ENCODE results near the gene SIGLEC15. TPM values are rescaled to one million over a fixed set of nuclear protein-coding genes. Genes with fewer than 3 reads are reported as not detected.

The SIGLEC15 gene
- total RNA-seq, 3 donors from 2014 or later, result 0.16 to 0.17 TPM; not detected in 1

DNA sequence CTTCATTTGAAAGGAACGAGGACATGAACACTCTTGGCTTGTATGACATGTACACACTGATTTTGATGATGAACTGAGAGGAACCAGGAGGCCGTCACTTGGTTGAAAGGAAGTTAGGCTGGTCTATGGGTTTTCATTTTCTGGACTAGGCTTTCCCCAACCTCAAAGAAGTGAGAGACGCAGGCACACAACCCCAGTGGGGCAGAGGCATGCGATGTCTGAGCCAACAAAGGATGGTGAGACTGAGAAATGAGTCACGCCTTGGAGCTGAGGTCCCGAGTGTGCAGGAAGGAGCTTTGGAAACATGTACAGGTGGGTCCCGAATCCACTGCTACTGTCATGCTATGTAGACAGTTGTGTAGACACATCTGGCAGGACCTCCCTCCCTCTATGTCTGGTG is 24.1 kb downstream of the SIGLEC15 start:
- Histone ChIP-seq H3K4me1 (ENCODE audit: low read depth) (no peaks in the 10 kb centered on the region), H3K9me3 (no peaks in the 10 kb centered on the region), H3K4me3 (no peak overlapping the region), H3K36me3 (ENCODE audit: low read depth) (no peaks in the 10 kb centered on the region)
- DNase-seq (no peak), ATAC-seq (no peak)
- TF ChIP-seq, protein P1, sequence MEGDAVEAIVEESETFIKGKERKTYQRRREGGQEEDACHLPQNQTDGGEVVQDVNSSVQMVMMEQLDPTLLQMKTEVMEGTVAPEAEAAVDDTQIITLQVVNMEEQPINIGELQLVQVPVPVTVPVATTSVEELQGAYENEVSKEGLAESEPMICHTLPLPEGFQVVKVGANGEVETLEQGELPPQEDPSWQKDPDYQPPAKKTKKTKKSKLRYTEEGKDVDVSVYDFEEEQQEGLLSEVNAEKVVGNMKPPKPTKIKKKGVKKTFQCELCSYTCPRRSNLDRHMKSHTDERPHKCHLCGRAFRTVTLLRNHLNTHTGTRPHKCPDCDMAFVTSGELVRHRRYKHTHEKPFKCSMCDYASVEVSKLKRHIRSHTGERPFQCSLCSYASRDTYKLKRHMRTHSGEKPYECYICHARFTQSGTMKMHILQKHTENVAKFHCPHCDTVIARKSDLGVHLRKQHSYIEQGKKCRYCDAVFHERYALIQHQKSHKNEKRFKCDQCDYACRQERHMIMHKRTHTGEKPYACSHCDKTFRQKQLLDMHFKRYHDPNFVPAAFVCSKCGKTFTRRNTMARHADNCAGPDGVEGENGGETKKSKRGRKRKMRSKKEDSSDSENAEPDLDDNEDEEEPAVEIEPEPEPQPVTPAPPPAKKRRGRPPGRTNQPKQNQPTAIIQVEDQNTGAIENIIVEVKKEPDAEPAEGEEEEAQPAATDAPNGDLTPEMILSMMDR (IDR thresholded peaks at IDR 0.05), result no peak
- intact Hi-C loops (cut with DNase I, micrococcal nuclease), result no loop called here

DNA sequence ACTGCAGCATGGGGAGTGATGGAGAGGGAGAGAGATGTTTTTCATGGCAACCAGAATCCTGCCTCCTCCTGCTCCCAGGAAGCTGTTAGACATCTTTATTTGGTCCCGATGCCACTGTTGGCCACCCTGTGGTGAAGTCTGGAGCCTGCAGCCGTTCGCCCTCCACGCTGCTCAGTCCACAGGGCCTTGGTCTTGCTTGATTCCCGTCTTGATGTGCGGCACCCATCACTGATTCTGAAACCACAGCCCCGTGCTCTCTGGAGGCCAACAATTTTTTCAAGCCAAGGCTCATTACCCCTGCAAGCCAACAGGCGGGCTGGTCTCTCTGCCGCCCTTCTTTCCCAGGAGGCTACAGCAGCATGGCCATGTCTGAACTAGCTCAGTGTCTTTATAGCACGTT is 24.5 kb downstream of the SIGLEC15 start:
- no peaks in the 10 kb centered on the region for H3K4me1 ChIP-seq (ENCODE audit: low read depth)
- H3K4me3 ChIP-seq, result no peak overlapping the region
- ATAC-seq, result peak; percentile 39
- TF ChIP-seq, protein P1 (IDR thresholded peaks at IDR 0.05), result no peak
- DNase-seq, result no peak
- H3K9me3 ChIP-seq, result no peaks in the 10 kb centered on the region
- intact Hi-C loops (cut with DNase I, micrococcal nuclease), result no loop called here
- no peaks in the 10 kb centered on the region for H3K36me3 ChIP-seq (ENCODE audit: low read depth)

GRCh38 chr18:45851161-45851925 is 25.9 kb downstream of the SIGLEC15 start:
- intact Hi-C loops (cut with DNase I, micrococcal nuclease), result no loop called here
- no peak for ATAC-seq
- H3K4me1 ChIP-seq (ENCODE audit: low read depth), result no peaks in the 10 kb centered on the region
- TF ChIP-seq, protein P1 (IDR thresholded peaks at IDR 0.05), result no peak
- no peaks in the 10 kb centered on the region for H3K9me3 ChIP-seq
- H3K36me3 ChIP-seq (ENCODE audit: low read depth), result no peaks in the 10 kb centered on the region
- no peak for DNase-seq
- H3K4me3 ChIP-seq, result no peak overlapping the region

- intact Hi-C loops (cut with DNase I, micrococcal nuclease), result no loop called here
- no peaks in the 10 kb centered on the region for H3K36me3 ChIP-seq (ENCODE audit: low read depth)
- no peaks in the 10 kb centered on the region for H3K9me3 ChIP-seq
Measured at GRCh38 chr18:45852631-45853030, 27.2 kb downstream of the SIGLEC15 start.

GRCh38 chr18:45854036-45854586 is 28.6 kb downstream of the SIGLEC15 start:
- Histone ChIP-seq H3K9me3 (no peaks in the 10 kb centered on the region), H3K36me3 (ENCODE audit: low read depth) (no peaks in the 10 kb centered on the region), H3K4me1 (ENCODE audit: low read depth) (no peaks in the 10 kb centered on the region), H3K4me3 (no peak overlapping the region)
- intact Hi-C loops (cut with DNase I, micrococcal nuclease), result no loop called here
- no peak for ATAC-seq
- TF ChIP-seq, protein P1 (IDR thresholded peaks at IDR 0.05), result no peak
- DNase-seq, result no peak

More at GRCh38 chr18:45852631-45853030, 27.2 kb downstream of the SIGLEC15 start:
- Histone ChIP-seq H3K4me3 (no peak overlapping the region), H3K4me1 (ENCODE audit: low read depth) (no peaks in the 10 kb centered on the region)
- DNase-seq, result no peak
- TF ChIP-seq, protein P1 (IDR thresholded peaks at IDR 0.05), result no peak
- ATAC-seq, result no peak

All from mucosa of descending colon (tissue), 3 donors.